GM12878 (cell line): Measurements from ENCODE around the gene RRAGB. TPM values are rescaled to one million over a fixed set of nuclear protein-coding genes. Genes with fewer than 3 reads are reported as not detected.
A peak's percentile ranks its signal among the peaks of the same experiment; 100 is the strongest.

Source experiments
- ATAC-seq: fragments of 200-7000 bp; cut with Tn5 transposase; 3 replicates; pipeline ENCODE4 v1.9.1; 2020; ENCODE audit warnings: mild to moderate bottlenecking, moderate library complexity
- BruUV-seq: library from RNA; stranded (reverse); fragments of 400-500 nt; replicated peaks from 2 replicates; lab custom pipeline; 2021; lab: Mats Ljungman, UMichigan
- CTCF ChIA-PET: fragments of 300-600 bp; sonication (Branson Sonifier 250); formaldehyde crosslinking; extraction: SDS; loops from one replicate; lab custom pipeline; 2021; ENCODE audit warnings: inconsistent platforms; lab: Yijun Ruan, JAX
- POLR2A ChIA-PET: fragments of 350-600 bp; formaldehyde crosslinking; extraction: SDS; loops from one replicate; lab custom pipeline; 2021; ENCODE audit warnings: inconsistent platforms; lab: Charles Lee
- RAD21 ChIA-PET: fragments of 300-600 bp; sonication (Branson Sonifier 250); formaldehyde crosslinking; loops from one replicate; lab custom pipeline; 2023; ENCODE audit warnings: antibody characterized with exemption; ENCODE audit not compliant: unreplicated experiment; lab: Charles Lee
- SMC1A ChIA-PET: fragments of 300-600 bp; sonication (Branson Sonifier 250); formaldehyde crosslinking; loops from one replicate; lab custom pipeline; 2023; ENCODE audit not compliant: unreplicated experiment, uncharacterized antibody; lab: Charles Lee
- DNase-seq: peaks from one replicate; pipeline ENCODE4 v3.0.0-alpha.2; 2011; ENCODE audit warnings: low read depth, low spot score
- FAIRE-seq: peaks from 3 replicates; lab custom pipeline; 2011; peaks lifted over from hg19 to GRCh38; lab: Jason Lieb, UNC
- H2AFZ ChIP-seq: 2 replicates; pipeline ENCODE4 v1.6.0; 2011; ENCODE audit warnings: low read depth, low read length, control low read depth; ENCODE audit not compliant: control insufficient read depth
- H3K27ac ChIP-seq: 2 replicates; pipeline ENCODE4 v1.5.1; 2011; ENCODE audit warnings: control low read depth; ENCODE audit not compliant: control insufficient read depth, insufficient read depth
- H3K27me3 ChIP-seq, 2 experiments: replicated peaks in 1 of 2; 2 replicates each; pipeline versions ENCODE4 v1.6.0 to v1.6.1; 2011; ENCODE audit warnings: low read length in 1 of 2; ENCODE audit not compliant: control insufficient read depth in 2 of 2, insufficient read depth in 2 of 2
- H3K36me3 ChIP-seq, 2 experiments: 2 replicates each; pipeline ENCODE4 v1.5.1; 2011; ENCODE audit warnings: low read length in 1 of 2; ENCODE audit not compliant: control insufficient read depth in 2 of 2, insufficient read depth in 2 of 2
- H3K4me1 ChIP-seq: 2 replicates; pipeline ENCODE4 v1.6.1; 2011; ENCODE audit warnings: mild to moderate bottlenecking, low read length, moderate library complexity, mixed read lengths; ENCODE audit not compliant: control insufficient read depth, insufficient read depth
- H3K4me2 ChIP-seq: 2 replicates; pipeline ENCODE4 v1.6.0; 2011; ENCODE audit warnings: control low read depth; ENCODE audit not compliant: control insufficient read depth, insufficient read depth
- H3K4me3 ChIP-seq: fragments of 200-600 bp; sonication (generic); 2 replicates; pipeline ENCODE4 v1.5.1; 2016
- H3K79me2 ChIP-seq: 2 replicates; pipeline ENCODE4 v1.6.0; 2011; ENCODE audit warnings: low read length; ENCODE audit not compliant: control insufficient read depth, insufficient read depth
- H3K9ac ChIP-seq: 2 replicates; pipeline ENCODE4 v1.8.0; 2011; ENCODE audit warnings: low read length, control low read depth, mixed read lengths; ENCODE audit not compliant: control insufficient read depth, insufficient read depth
- H3K9me3 ChIP-seq: replicated peaks from 3 replicates; pipeline ENCODE4 v1.5.1; 2011; ENCODE audit warnings: mild to moderate bottlenecking, low read length; ENCODE audit not compliant: control insufficient read depth, insufficient read depth
- H4K20me1 ChIP-seq: 2 replicates; pipeline ENCODE4 v1.6.0; 2011; ENCODE audit not compliant: control insufficient read depth, insufficient read depth
- ATF7 ChIP-seq: fragments of 450-650 bp; IDR thresholded peaks from 2 replicates; pipeline ENCODE4 v1.6.1; 2016; ENCODE audit warnings: low read depth, mild to moderate bottlenecking
- BHLHE40 ChIP-seq, 2 experiments: fragments of 450-650 bp in 1 of 2; IDR thresholded peaks; 2 replicates each; pipeline ENCODE4 v1.6.1; 2011 to 2017; ENCODE audit warnings: low read depth in 2 of 2, borderline replicate concordance in 1 of 2, improper control_type of control experiment in 1 of 2, low read length in 1 of 2, mild to moderate bottlenecking in 1 of 2
- BMI1 ChIP-seq: fragments of 450-650 bp; IDR thresholded peaks from 2 replicates; pipeline ENCODE4 v1.6.1; 2016; ENCODE audit warnings: mild to moderate bottlenecking, moderate library complexity, borderline replicate concordance
- CHD2 ChIP-seq: IDR thresholded peaks from 2 replicates; pipeline ENCODE4 v1.6.1; 2011; ENCODE audit warnings: low read depth, low read length, improper control_type of control experiment, borderline replicate concordance
- CTCF ChIP-seq, 3 experiments: IDR thresholded peaks in 2 of 3; conservative IDR thresholded peaks in 1 of 3; 2 replicates each; pipeline ENCODE4 v1.5.1; 2011; ENCODE audit warnings: low read depth in 3 of 3, low read length in 3 of 3, mild to moderate bottlenecking in 3 of 3, control low read depth in 2 of 3, moderate library complexity in 2 of 3, inconsistent platforms in 1 of 3, mixed read lengths in 1 of 3; ENCODE audit not compliant: control insufficient read depth in 2 of 3, insufficient read depth in 1 of 3; ENCODE audit errors: extremely low read depth in 1 of 3
- EP300 ChIP-seq, 2 experiments: fragments of 150-350 bp in 1 of 2; IDR thresholded peaks; 2 replicates each; pipeline ENCODE4 v1.6.1; 2011 to 2012; ENCODE audit warnings: low read depth in 2 of 2, low read length in 2 of 2, borderline replicate concordance in 1 of 2, improper control_type of control experiment in 1 of 2, inconsistent platforms in 1 of 2; ENCODE audit not compliant: control insufficient read depth in 1 of 2
- IKZF1 ChIP-seq: fragments of 450-650 bp; conservative IDR thresholded peaks from 2 replicates; pipeline ENCODE4 v1.6.1; 2017; ENCODE audit warnings: antibody characterized with exemption, mild to moderate bottlenecking
- JUNB ChIP-seq: IDR thresholded peaks from 2 replicates; pipeline ENCODE4 v1.6.1; 2016; ENCODE audit warnings: antibody characterized with exemption, mild to moderate bottlenecking
- JUND ChIP-seq: IDR thresholded peaks from 2 replicates; pipeline ENCODE4 v1.6.1; 2012; ENCODE audit warnings: low read depth, mild to moderate bottlenecking, low read length, improper control_type of control experiment, moderate library complexity
- KDM1A ChIP-seq: fragments of 200-600 bp; sonication (generic); IDR thresholded peaks from 2 replicates; pipeline ENCODE4 v1.6.1; 2016; ENCODE audit warnings: borderline replicate concordance
- MEF2B ChIP-seq: fragments of 450-650 bp; IDR thresholded peaks from 2 replicates; pipeline ENCODE4 v1.6.1; 2018; ENCODE audit warnings: mild to moderate bottlenecking, moderate library complexity; ENCODE audit not compliant: partially characterized antibody, poor library complexity, severe bottlenecking
- NBN ChIP-seq: fragments of 450-650 bp; IDR thresholded peaks from 2 replicates; pipeline ENCODE4 v1.6.1; 2016
- NR2C1 ChIP-seq: fragments of 450-650 bp; IDR thresholded peaks from 2 replicates; pipeline ENCODE4 v1.6.1; 2017; ENCODE audit warnings: antibody characterized with exemption, mild to moderate bottlenecking, moderate library complexity
- PKNOX1 ChIP-seq: fragments of 450-650 bp; IDR thresholded peaks from 2 replicates; pipeline ENCODE4 v1.6.1; 2016; ENCODE audit warnings: mild to moderate bottlenecking
- POLR2A ChIP-seq: IDR thresholded peaks from 2 replicates; pipeline ENCODE4 v1.6.1; 2011; ENCODE audit warnings: low read depth, mild to moderate bottlenecking, low read length
- RB1 ChIP-seq: fragments of 450-650 bp; formaldehyde crosslinking; IDR thresholded peaks from 2 replicates; pipeline ENCODE4 v1.6.1; 2017; ENCODE audit warnings: mild to moderate bottlenecking, borderline replicate concordance
- SIN3A ChIP-seq: IDR thresholded peaks from 2 replicates; pipeline ENCODE4 v1.6.1; 2012; ENCODE audit warnings: low read depth, low read length, improper control_type of control experiment
- SMARCA5 ChIP-seq: fragments of 450-650 bp; IDR thresholded peaks from 2 replicates; pipeline ENCODE4 v1.6.1; 2017; ENCODE audit warnings: mild to moderate bottlenecking
- SUPT20H ChIP-seq: IDR thresholded peaks from 2 replicates; pipeline ENCODE4 v1.6.1; 2011; ENCODE audit warnings: low read depth, mild to moderate bottlenecking, low read length, moderate library complexity, borderline replicate concordance; ENCODE audit not compliant: control insufficient read depth
- TAF1 ChIP-seq: IDR thresholded peaks from 2 replicates; pipeline ENCODE4 v1.6.1; 2011; ENCODE audit warnings: mild to moderate bottlenecking, low read depth, low read length, borderline replicate concordance
- TCF12 ChIP-seq: IDR thresholded peaks from 2 replicates; pipeline ENCODE4 v1.6.1; 2011; ENCODE audit warnings: low read depth, mild to moderate bottlenecking, low read length
- USF2 ChIP-seq: IDR thresholded peaks from 2 replicates; pipeline ENCODE4 v1.6.1; 2011; ENCODE audit warnings: low read depth, low read length, improper control_type of control experiment, borderline replicate concordance
- ZBED1 ChIP-seq: IDR thresholded peaks from 2 replicates; pipeline ENCODE4 v1.6.1; 2016; ENCODE audit warnings: borderline replicate concordance
- WGBS: methylation state at CpG from one replicate; pipeline ENCODE4 v1.1.6; 2016; ENCODE audit warnings: low lambda C conversion rate; ENCODE audit not compliant: insufficient replicate concordance, insufficient coverage; ENCODE audit errors: missing lambda C conversion rate; 5-methylcytosine and 5-hydroxymethylcytosine counted together
- in situ Hi-C: fragments of 300-500 bp; cut with MboI; formaldehyde crosslinking; loops from 9 replicates; pipeline ENCODE4 v1.14.3; 2018; ENCODE audit warnings: mixed read lengths
- intact Hi-C: fragments of 100-400 bp; cut with micrococcal nuclease; formaldehyde crosslinking; loops from one replicate; pipeline ENCODE4 v1.14.2; 2022; ENCODE audit not compliant: unreplicated experiment
- polyA plus RNA-seq, 11 experiments: library from polyadenylated mRNA; depleted of rRNA in 4 of 11; unstranded in 6 of 11; stranded (reverse) in 5 of 11; fragments of >200 nt; fragmentation: Nextera tagmentation in 4 of 11; fragmentation: Illumina TruSeq in 1 of 11; extraction: Ambion mirVana in 4 of 11; extraction: Trizol in 1 of 11; gene quantifications; 1 replicate in 1 of 11; 2 replicates in 10 of 11; pipeline versions ENCODE4 v1.2.1 to v1.2.3, GENCODE V29; 2011 to 2016; ENCODE audit warnings: inconsistent platforms in 2 of 11, missing spikeins in 2 of 11, low read depth in 1 of 11
- total RNA-seq, 4 experiments: library from RNA; depleted of rRNA in 3 of 4; stranded (reverse); fragments of >200 nt in 3 of 4; fragmentation: Illumina TruSeq in 1 of 4; extraction: Trizol in 1 of 4; gene quantifications; 2 replicates each; pipeline versions ENCODE4 v1.2.1 to v1.2.3, GENCODE V29; 2013 to 2021

RRAGB gene
- total and polyA plus RNA-seq, 10 of the 15 experiments (the other 5 are each of a cell fraction or from before 2014, with no cell fraction given) = 8.2 to 30.8 (median 12.0) TPM

- no peaks in the 10 kb centered on the region for H4K20me1 ChIP-seq
- FAIRE-seq = peak; percentile 83
- H3K79me2 ChIP-seq = no peaks in the 10 kb centered on the region
- no peaks in the 10 kb centered on the region for H3K36me3 ChIP-seq
- in situ Hi-C loops (no loop called here), intact Hi-C loops (loop anchor here (10.0 kb wide), 1 partner anchor 80 kb away; the partner anchor contains the start of gene RRAGB)
- no TSS peak for BruUV-seq
- 0 out of 2 replicates have a peak overlapping the region, but pooled peaks have one; percentile 1 for H3K4me2 ChIP-seq
- ChIA-PET POLR2A (no interaction called here), RAD21 (interaction anchor here (0.8 to 1.0 kb wide), 2 partner anchors 40 to 454 kb away, joined by 3 read pairs; no protein-coding TSS in a partner anchor), SMC1A (interaction anchor here (0.9 to 1.3 kb wide), 4 partner anchors 31 to 125 kb away, joined by 3 to 4 read pairs (median 4); no protein-coding TSS in a partner anchor), CTCF (no interaction called here)
- no peak overlapping the region for H3K9ac ChIP-seq
- H3K27ac ChIP-seq = peak overlapping the region; percentile 38
- WGBS = 0% methylated on average over 1 of the region's 1 CpG
- no peaks in the 10 kb centered on the region for H3K27me3 ChIP-seq
- H3K4me1 ChIP-seq = no peaks in the 10 kb centered on the region
- DNase-seq = peak; percentile 73
- no peak overlapping the region for H3K4me3 ChIP-seq
- H2AFZ ChIP-seq = peak overlapping the region; percentile 39
- no peaks in the 10 kb centered on the region; the same call in 1 of the 3 replicates for H3K9me3 ChIP-seq
- peak; percentile 99 for ATAC-seq
- TF ChIP-seq CTCF (IDR thresholded peaks at IDR 0.05 in 2 of 3, conservative IDR thresholded peaks at IDR 0.05 in 1 of 3; ENCODE audit: control insufficient read depth in 2 of 3, extremely low read depth in 1 of 3, insufficient read depth in 1 of 3, low read depth in 3 of 3, low read length in 3 of 3) (no peak), USF2 (no peak), SIN3A (no peak), TAF1 (no peak), POLR2A (no peak), NBN (0 out of 2 replicates have a peak, but pooled peaks have one; percentile 34), BHLHE40 (IDR thresholded peaks at IDR 0.05; ENCODE audit: borderline replicate concordance in 1 of 2, low read depth in 2 of 2, low read length in 1 of 2) (no peak), CHD2 (no peak), ZBED1 (no peak), RB1 (no peak), JUND (no peak), SUPT20H (no peak), ATF7 (0 out of 2 replicates have a peak, but pooled peaks have one; percentile 38), BMI1 (peak; percentile 59; the same call in 1 of the 2 replicates), IKZF1 (peak; percentile 18; the same call in 1 of the 2 replicates), PKNOX1 (0 out of 2 replicates have a peak, but pooled peaks have one; percentile 16), TCF12 (no peak), KDM1A (no peak), JUNB (peak; percentile 28; the same call in 1 of the 2 replicates), MEF2B (no peak), EP300 (IDR thresholded peaks at IDR 0.05; ENCODE audit: borderline replicate concordance in 1 of 2, control insufficient read depth in 1 of 2, low read depth in 2 of 2, low read length in 2 of 2) (no peak), NR2C1 (no peak), SMARCA5 (no peak)
Observed at GRCh38 chrX:55794405-55794804, 76.9 kb downstream of the RRAGB start.
